HepG2 (cell line): ENCODE results near the gene RPGR. TPM values are rescaled to one million over a fixed set of nuclear protein-coding genes. Genes with fewer than 3 reads are reported as not detected.

ENCODE experiments used
- ASH2L ChIP-seq: fragments of 300-600, 200-600 bp; sonication (generic); IDR thresholded peaks from 2 replicates; pipeline ENCODE4 v1.7.0; 2017; ENCODE audit warnings: low read depth, mild to moderate bottlenecking, moderate library complexity, mixed read lengths, low read length; ENCODE audit not compliant: insufficient read length
- ATF7-NPFF ChIP-seq: sonication (generic); formaldehyde crosslinking; IDR thresholded peaks from 2 replicates; pipeline ENCODE4 v1.8.1; 2023; ENCODE audit warnings: mild to moderate bottlenecking, low read depth, missing genetic modification reagents, moderate library complexity
- CBFB ChIP-seq: sonication (generic); formaldehyde crosslinking; IDR thresholded peaks from 2 replicates; pipeline ENCODE4 v1.4.0; 2020; ENCODE audit warnings: missing genetic modification reagents
- ELF3 ChIP-seq: IDR thresholded peaks from 2 replicates; pipeline ENCODE4 v1.6.1; 2016; ENCODE audit warnings: missing genetic modification reagents, missing compliant biosample characterization
- HMGA1 ChIP-seq: sonication (generic); formaldehyde crosslinking; conservative IDR thresholded peaks from 2 replicates; pipeline ENCODE4 v1.4.0; 2020; ENCODE audit warnings: missing genetic modification reagents
- IRF2 ChIP-seq: IDR thresholded peaks from 2 replicates; pipeline ENCODE4 v1.6.1; 2018; ENCODE audit warnings: missing genetic modification reagents, missing compliant biosample characterization
- MEIS1 ChIP-seq: sonication (generic); formaldehyde crosslinking; IDR thresholded peaks from 2 replicates; pipeline ENCODE4 v1.9.0; 2021; ENCODE audit warnings: mild to moderate bottlenecking, missing genetic modification reagents, moderate library complexity, borderline replicate concordance
- ZNF20 ChIP-seq: sonication (generic); formaldehyde crosslinking; IDR thresholded peaks from 2 replicates; pipeline ENCODE4 v1.4.0; 2020; ENCODE audit warnings: mild to moderate bottlenecking, moderate library complexity, missing genetic modification reagents
- ZNF530 ChIP-seq: sonication (generic); formaldehyde crosslinking; IDR thresholded peaks from 2 replicates; pipeline ENCODE4 v1.5.0; 2020; ENCODE audit warnings: low read depth, mild to moderate bottlenecking, missing genetic modification reagents
- polyA plus RNA-seq, 8 experiments: library from polyadenylated mRNA; depleted of rRNA in 3 of 8; stranded (reverse) in 7 of 8; unstranded in 1 of 8; fragments of >200 nt; fragmentation: Illumina TruSeq in 4 of 8; extraction: Trizol in 4 of 8; gene quantifications; 2 replicates each; pipeline versions ENCODE4 v1.2.1 to v1.2.3, GENCODE V29; 2011 to 2016; ENCODE audit warnings: low read depth in 4 of 8, missing spikeins in 1 of 8, mixed read lengths in 1 of 8; ENCODE audit not compliant: insufficient read depth in 1 of 8
- total RNA-seq, 5 experiments: library from RNA; depleted of rRNA; stranded (reverse); fragments of >200 nt; fragmentation: Illumina TruSeq; extraction: Trizol; gene quantifications; 2 replicates each; pipeline ENCODE4 v1.2.3, GENCODE V29; 2016; ENCODE audit warnings: low read depth in 1 of 5
- TF ChIP-seq, protein P1 (sequence below): sonication (generic); formaldehyde crosslinking; IDR thresholded peaks from 2 replicates; pipeline ENCODE4 v1.4.0; 2020; ENCODE audit warnings: mild to moderate bottlenecking, missing genetic modification reagents
- TF ChIP-seq, protein P2 (sequence below): sonication (generic); formaldehyde crosslinking; IDR thresholded peaks from 2 replicates; pipeline ENCODE4 v1.4.0; 2020; ENCODE audit warnings: missing genetic modification reagents, borderline replicate concordance
- TF ChIP-seq, protein P3 (sequence below): sonication (generic); formaldehyde crosslinking; conservative IDR thresholded peaks from 2 replicates; pipeline ENCODE4 v1.8.0; 2022; ENCODE audit warnings: mild to moderate bottlenecking, moderate library complexity, missing genetic modification reagents
- TF ChIP-seq, protein P4 (sequence below): IDR thresholded peaks from 2 replicates; pipeline ENCODE4 v1.6.1; 2012; ENCODE audit warnings: inconsistent platforms
- TF ChIP-seq, protein P5 (sequence below): sonication (generic); formaldehyde crosslinking; IDR thresholded peaks from 2 replicates; pipeline ENCODE4 v1.4.0; 2020; ENCODE audit warnings: missing genetic modification reagents

The RPGR gene
- total and polyA plus RNA-seq, 2 of the 13 experiments (the other 11 are each of a cell fraction or from before 2014, with no cell fraction given): 2.1 to 12.1 TPM

DNA sequence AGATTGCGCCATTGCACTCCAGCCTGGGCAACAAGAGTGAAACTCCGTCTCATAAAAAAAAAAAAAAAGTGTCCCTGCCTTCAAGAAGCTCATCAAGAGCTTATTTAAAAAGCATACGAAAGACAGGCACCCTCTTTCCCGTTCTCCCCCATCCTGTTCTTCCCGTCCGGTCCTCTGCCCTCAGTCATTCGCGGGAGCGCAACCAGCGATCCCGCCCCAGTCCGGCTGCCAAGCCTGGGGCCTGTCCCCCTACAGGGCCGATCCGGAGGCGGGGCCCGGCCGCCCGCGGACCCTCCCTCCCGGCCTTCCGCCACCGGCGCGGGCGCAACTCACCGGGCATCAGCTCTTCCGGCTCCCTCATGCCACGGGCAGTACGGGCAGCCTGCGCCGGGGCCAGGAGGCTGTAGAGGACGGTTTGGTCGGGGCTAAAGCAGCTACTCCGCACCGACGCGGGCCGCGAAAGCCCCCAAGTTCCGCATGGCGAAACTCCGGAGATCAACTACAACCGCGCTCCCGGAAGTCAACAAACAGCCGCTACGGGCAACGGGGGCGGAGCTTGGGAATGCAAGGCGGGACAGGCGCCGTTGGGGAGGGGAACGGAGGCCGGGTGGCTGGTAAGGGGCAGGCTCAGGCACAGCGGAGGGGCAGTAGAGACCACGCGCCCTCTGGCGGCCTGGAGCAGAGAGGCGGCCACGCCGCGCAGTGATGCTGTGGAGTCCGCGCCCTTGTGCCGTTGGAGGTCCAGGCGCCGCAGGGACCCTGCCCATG, at the start of gene RPGR (continued):
- TF ChIP-seq, protein P1, sequence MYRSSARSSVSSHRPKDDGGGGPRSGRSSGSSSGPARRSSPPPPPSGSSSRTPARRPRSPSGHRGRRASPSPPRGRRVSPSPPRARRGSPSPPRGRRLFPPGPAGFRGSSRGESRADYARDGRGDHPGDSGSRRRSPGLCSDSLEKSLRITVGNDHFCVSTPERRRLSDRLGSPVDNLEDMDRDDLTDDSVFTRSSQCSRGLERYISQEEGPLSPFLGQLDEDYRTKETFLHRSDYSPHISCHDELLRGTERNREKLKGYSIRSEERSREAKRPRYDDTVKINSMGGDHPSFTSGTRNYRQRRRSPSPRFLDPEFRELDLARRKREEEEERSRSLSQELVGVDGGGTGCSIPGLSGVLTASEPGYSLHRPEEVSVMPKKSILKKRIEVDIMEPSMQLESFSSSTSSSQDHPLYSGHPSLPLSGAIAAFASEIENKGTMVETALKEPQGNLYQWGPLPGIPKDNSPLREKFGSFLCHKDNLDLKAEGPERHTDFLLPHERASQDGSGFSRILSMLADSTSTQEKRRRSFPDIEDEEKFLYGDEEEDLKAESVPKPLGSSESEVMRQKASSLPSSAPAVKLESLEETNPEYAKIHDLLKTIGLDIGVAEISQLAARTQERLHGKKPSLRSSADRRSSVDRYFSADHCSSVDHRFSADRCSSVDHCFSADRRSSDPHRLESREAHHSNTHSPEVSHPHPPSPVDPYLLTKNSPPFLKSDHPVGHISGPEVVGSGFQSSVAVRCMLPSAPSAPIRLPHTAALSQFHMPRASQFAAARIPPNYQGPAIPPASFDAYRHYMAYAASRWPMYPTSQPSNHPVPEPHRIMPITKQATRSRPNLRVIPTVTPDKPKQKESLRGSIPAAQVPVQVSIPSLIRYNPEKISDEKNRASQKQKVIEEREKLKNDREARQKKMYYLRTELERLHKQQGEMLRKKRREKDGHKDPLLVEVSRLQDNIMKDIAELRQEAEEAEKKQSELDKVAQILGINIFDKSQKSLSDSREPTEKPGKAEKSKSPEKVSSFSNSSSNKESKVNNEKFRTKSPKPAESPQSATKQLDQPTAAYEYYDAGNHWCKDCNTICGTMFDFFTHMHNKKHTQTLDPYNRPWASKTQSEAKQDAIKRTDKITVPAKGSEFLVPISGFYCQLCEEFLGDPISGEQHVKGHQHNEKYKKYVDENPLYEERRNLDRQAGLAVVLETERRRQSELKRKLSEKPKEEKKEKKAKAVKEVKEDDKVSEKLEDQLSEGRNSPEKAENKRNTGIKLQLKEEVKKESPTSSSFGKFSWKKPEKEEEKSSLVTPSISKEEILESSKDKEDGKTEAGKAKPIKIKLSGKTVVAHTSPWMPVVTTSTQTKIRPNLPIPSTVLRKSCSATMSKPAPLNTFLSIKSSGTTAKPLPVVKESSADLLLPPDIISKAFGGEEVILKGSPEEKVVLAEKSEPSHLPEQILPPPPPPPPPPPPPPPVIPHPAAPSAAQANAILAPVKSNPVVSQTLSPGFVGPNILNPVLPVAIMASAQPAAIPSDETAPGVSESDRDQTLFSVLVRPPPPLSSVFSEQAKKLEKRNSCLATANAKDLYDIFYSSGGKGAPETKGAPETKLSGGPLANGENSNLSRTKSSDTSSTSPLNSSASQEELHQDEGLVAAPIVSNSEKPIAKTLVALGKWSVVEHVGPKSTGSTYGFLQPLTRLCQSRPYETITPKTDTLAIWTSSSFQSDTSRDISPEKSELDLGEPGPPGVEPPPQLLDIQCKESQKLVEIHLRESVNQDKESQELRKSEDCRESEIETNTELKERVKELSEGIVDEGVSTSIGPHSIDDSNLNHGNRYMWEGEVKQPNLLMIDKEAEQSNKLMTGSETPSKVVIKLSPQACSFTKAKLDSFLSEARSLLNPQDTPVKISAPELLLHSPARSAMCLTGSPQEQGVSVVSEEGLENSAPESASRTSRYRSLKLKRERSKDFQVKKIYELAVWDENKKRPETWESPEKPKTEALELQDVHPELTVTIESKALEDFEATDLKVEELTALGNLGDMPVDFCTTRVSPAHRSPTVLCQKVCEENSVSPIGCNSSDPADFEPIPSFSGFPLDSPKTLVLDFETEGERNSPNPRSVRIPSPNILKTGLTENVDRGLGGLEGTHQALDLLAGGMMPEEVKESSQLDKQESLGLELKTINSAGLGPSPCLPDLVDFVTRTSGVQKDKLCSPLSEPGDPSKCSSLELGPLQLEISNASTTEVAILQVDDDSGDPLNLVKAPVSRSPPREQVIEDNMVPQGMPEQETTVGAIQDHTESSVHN (CRISPR knock-in tag): no peak
- TF ChIP-seq IRF2 (CRISPR knock-in tag) (peak; percentile 41; the same call in 1 of the 2 replicates), CBFB (CRISPR knock-in tag) (no peak), ZNF530 (no peak), HMGA1 (no peak), ZNF20 (CRISPR knock-in tag) (no peak), ATF7-NPFF (CRISPR knock-in tag) (peak; percentile 23; the same call in 1 of the 2 replicates), ELF3 (CRISPR knock-in tag) (peak; percentile 76), ASH2L (peak; percentile 71), MEIS1 (CRISPR knock-in tag) (peak; percentile 28; the same call in 1 of the 2 replicates)
- TF ChIP-seq, protein P2, sequence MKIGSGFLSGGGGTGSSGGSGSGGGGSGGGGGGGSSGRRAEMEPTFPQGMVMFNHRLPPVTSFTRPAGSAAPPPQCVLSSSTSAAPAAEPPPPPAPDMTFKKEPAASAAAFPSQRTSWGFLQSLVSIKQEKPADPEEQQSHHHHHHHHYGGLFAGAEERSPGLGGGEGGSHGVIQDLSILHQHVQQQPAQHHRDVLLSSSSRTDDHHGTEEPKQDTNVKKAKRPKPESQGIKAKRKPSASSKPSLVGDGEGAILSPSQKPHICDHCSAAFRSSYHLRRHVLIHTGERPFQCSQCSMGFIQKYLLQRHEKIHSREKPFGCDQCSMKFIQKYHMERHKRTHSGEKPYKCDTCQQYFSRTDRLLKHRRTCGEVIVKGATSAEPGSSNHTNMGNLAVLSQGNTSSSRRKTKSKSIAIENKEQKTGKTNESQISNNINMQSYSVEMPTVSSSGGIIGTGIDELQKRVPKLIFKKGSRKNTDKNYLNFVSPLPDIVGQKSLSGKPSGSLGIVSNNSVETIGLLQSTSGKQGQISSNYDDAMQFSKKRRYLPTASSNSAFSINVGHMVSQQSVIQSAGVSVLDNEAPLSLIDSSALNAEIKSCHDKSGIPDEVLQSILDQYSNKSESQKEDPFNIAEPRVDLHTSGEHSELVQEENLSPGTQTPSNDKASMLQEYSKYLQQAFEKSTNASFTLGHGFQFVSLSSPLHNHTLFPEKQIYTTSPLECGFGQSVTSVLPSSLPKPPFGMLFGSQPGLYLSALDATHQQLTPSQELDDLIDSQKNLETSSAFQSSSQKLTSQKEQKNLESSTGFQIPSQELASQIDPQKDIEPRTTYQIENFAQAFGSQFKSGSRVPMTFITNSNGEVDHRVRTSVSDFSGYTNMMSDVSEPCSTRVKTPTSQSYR: peak; percentile 99
- TF ChIP-seq, protein P3, sequence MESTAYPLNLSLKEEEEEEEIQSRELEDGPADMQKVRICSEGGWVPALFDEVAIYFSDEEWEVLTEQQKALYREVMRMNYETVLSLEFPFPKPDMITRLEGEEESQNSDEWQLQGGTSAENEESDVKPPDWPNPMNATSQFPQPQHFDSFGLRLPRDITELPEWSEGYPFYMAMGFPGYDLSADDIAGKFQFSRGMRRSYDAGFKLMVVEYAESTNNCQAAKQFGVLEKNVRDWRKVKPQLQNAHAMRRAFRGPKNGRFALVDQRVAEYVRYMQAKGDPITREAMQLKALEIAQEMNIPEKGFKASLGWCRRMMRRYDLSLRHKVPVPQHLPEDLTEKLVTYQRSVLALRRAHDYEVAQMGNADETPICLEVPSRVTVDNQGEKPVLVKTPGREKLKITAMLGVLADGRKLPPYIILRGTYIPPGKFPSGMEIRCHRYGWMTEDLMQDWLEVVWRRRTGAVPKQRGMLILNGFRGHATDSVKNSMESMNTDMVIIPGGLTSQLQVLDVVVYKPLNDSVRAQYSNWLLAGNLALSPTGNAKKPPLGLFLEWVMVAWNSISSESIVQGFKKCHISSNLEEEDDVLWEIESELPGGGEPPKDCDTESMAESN (CRISPR knock-in tag): peak; percentile 52
- TF ChIP-seq, protein P4, sequence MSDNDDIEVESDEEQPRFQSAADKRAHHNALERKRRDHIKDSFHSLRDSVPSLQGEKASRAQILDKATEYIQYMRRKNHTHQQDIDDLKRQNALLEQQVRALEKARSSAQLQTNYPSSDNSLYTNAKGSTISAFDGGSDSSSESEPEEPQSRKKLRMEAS: peak; percentile 48
- TF ChIP-seq, protein P5, sequence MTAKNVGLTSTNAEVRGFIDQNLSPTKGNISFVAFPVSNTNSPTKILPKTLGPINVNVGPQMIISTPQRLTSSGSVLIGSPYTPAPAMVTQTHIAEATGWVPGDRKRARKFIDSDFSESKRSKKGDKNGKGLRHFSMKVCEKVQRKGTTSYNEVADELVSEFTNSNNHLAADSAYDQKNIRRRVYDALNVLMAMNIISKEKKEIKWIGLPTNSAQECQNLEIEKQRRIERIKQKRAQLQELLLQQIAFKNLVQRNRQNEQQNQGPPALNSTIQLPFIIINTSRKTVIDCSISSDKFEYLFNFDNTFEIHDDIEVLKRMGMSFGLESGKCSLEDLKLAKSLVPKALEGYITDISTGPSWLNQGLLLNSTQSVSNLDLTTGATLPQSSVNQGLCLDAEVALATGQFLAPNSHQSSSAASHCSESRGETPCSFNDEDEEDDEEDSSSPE (CRISPR knock-in tag): peak; percentile 47
